ENCODE data around the gene OR52K1.

Gene OR52K1

GRCh38 chr11:4460151-4460550 lies 22.3 kb upstream of the OR52K1 start:
- TF ChIP-seq EZH2phosphoT487 (IDR thresholded peaks at IDR 0.05; ENCODE audit: borderline replicate concordance): no peak
- TF ChIP-seq, protein P1, sequence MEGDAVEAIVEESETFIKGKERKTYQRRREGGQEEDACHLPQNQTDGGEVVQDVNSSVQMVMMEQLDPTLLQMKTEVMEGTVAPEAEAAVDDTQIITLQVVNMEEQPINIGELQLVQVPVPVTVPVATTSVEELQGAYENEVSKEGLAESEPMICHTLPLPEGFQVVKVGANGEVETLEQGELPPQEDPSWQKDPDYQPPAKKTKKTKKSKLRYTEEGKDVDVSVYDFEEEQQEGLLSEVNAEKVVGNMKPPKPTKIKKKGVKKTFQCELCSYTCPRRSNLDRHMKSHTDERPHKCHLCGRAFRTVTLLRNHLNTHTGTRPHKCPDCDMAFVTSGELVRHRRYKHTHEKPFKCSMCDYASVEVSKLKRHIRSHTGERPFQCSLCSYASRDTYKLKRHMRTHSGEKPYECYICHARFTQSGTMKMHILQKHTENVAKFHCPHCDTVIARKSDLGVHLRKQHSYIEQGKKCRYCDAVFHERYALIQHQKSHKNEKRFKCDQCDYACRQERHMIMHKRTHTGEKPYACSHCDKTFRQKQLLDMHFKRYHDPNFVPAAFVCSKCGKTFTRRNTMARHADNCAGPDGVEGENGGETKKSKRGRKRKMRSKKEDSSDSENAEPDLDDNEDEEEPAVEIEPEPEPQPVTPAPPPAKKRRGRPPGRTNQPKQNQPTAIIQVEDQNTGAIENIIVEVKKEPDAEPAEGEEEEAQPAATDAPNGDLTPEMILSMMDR (conservative IDR thresholded peaks at IDR 0.05; ENCODE audit: low read length): no peak
- peaks cover 3% of the 10 kb centered on the region for H3K4me1 ChIP-seq (ENCODE audit: insufficient read depth, low read length, poor library complexity, severe bottlenecking)
- H3F3A ChIP-seq (ENCODE audit: low read depth): no peaks in the 10 kb centered on the region
- peaks cover 63% of the 10 kb centered on the region for H3K27me3 ChIP-seq (ENCODE audit: insufficient read depth, low read length, poor library complexity, severe bottlenecking)
- H3K4me2 ChIP-seq (ENCODE audit: low read depth, low read length, poor library complexity, severe bottlenecking): no peak overlapping the region
- H3K4me3 ChIP-seq (ENCODE audit: low read length, poor library complexity, severe bottlenecking): no peak overlapping the region
- H3K79me2 ChIP-seq (ENCODE audit: insufficient read depth, low read length): no peaks in the 10 kb centered on the region
- no peaks in the 10 kb centered on the region for H3K9me3 ChIP-seq (ENCODE audit: insufficient read depth, low read depth, low read length)
- no peaks in the 10 kb centered on the region for H4K20me1 ChIP-seq (ENCODE audit: insufficient read depth, low read length, poor library complexity, severe bottlenecking)
- no peak overlapping the region for H2AFZ ChIP-seq (ENCODE audit: low read length)
- H3K9me2 ChIP-seq (replicated peaks; ENCODE audit: low read depth, low read length): no peaks in the 10 kb centered on the region
- no peak overlapping the region for H3K9ac ChIP-seq (ENCODE audit: low read depth, low read length, poor library complexity, severe bottlenecking)
- no peaks in the 10 kb centered on the region for H3K36me3 ChIP-seq (ENCODE audit: insufficient read depth, low read length)

DNA sequence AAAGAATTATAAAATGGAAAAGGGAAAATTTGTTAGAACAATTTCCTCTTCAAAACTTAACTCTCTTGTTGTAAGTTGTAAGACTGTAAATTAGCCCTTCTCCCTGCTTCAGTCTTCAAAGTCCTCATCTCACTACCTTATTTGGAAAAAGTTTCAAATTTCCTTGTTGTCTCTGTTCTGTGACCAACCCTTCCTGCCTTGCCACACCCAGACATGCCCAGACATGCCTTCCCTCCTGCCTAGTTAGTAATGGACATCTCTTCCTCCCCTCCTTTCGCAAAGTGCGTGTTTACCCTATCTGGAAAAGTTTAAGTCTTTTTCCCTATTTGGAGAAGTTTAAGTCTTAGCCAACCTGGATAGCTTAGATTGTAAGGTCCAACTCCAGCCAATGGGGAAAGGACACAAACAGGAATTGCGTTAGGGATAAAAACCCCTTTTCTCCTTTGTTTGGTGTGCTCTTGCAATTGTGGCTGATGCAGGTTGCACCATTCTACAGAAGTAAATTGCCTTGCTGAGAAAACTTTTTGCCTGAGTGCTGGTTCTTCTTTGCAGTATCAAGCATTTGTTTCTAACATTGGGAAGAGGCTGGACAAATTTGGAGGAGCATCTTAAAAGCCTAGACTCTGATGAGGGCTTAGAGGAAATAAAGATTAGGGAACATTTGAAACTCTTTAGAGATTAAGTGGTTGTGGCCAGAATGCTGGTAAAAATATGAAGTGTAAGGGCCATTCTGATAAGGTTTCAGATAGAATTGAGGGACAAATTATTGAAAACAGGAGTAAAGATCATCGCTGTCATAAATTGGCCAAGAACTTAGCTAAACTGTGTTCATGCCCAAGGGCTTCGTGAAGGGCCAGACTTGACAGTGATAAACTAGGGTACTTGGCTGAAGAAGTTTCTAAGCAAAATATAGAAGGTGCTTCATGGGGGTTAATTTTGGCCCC lies 18.0 kb upstream of the OR52K1 start:
- H3K9me3 ChIP-seq (ENCODE audit: insufficient read depth, low read depth, low read length): no peaks in the 10 kb centered on the region
- H3K79me2 ChIP-seq (ENCODE audit: insufficient read depth, low read length): no peaks in the 10 kb centered on the region
- no peaks in the 10 kb centered on the region for H3K36me3 ChIP-seq (ENCODE audit: insufficient read depth, low read length)
- H3K4me1 ChIP-seq (ENCODE audit: insufficient read depth, low read length, poor library complexity, severe bottlenecking): no peaks in the 10 kb centered on the region
- H3K9ac ChIP-seq (ENCODE audit: low read depth, low read length, poor library complexity, severe bottlenecking): no peak overlapping the region
- no peak overlapping the region for H3K4me2 ChIP-seq (ENCODE audit: low read depth, low read length, poor library complexity, severe bottlenecking)
- H3K27me3 ChIP-seq (ENCODE audit: insufficient read depth, low read length, poor library complexity, severe bottlenecking): peaks cover 25% of the 10 kb centered on the region
- H4K20me1 ChIP-seq (ENCODE audit: insufficient read depth, low read length, poor library complexity, severe bottlenecking): no peaks in the 10 kb centered on the region
- H3F3A ChIP-seq (ENCODE audit: low read depth): no peaks in the 10 kb centered on the region
- H3K4me3 ChIP-seq (ENCODE audit: low read length, poor library complexity, severe bottlenecking): no peak overlapping the region
- H2AFZ ChIP-seq (ENCODE audit: low read length): no peak overlapping the region
- H3K9me2 ChIP-seq (replicated peaks; ENCODE audit: low read depth, low read length): no peaks in the 10 kb centered on the region
- no peak for TF ChIP-seq EZH2phosphoT487 (IDR thresholded peaks at IDR 0.05; ENCODE audit: borderline replicate concordance)
- TF ChIP-seq, protein P1 (conservative IDR thresholded peaks at IDR 0.05; ENCODE audit: low read length): no peak

DNA sequence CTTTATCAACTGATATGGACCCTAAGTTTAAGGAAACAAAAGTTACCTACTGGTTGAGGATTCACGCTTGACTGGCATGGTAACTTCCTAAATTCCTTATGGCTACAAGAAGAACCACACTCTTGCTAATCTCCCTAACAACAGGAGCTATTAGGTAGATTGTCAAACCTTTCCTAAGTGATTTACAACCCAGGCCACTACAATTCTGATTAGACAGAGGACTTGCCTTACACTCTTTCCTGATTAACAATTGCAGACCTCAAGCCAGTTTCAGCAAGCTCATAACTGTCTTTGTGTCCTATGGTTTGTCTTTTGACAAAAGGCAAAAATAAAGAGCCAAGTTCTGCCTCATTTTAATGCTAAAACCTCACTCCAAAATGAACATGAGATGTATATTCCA lies 17.0 kb upstream of the OR52K1 start:
- Histone ChIP-seq H3K4me1 (ENCODE audit: insufficient read depth, low read length, poor library complexity, severe bottlenecking) (no peaks in the 10 kb centered on the region), H3F3A (ENCODE audit: low read depth) (no peaks in the 10 kb centered on the region), H3K36me3 (ENCODE audit: insufficient read depth, low read length) (no peaks in the 10 kb centered on the region), H3K79me2 (ENCODE audit: insufficient read depth, low read length) (no peaks in the 10 kb centered on the region), H2AFZ (ENCODE audit: low read length) (no peak overlapping the region), H3K4me3 (ENCODE audit: low read length, poor library complexity, severe bottlenecking) (no peak overlapping the region), H4K20me1 (ENCODE audit: insufficient read depth, low read length, poor library complexity, severe bottlenecking) (no peaks in the 10 kb centered on the region), H3K9me2 (replicated peaks; ENCODE audit: low read depth, low read length) (no peaks in the 10 kb centered on the region), H3K9ac (ENCODE audit: low read depth, low read length, poor library complexity, severe bottlenecking) (no peak overlapping the region), H3K9me3 (ENCODE audit: insufficient read depth, low read depth, low read length) (no peaks in the 10 kb centered on the region), H3K27me3 (ENCODE audit: insufficient read depth, low read length, poor library complexity, severe bottlenecking) (peaks cover 24% of the 10 kb centered on the region), H3K4me2 (ENCODE audit: low read depth, low read length, poor library complexity, severe bottlenecking) (no peak overlapping the region)
- TF ChIP-seq, protein P1 (conservative IDR thresholded peaks at IDR 0.05; ENCODE audit: low read length): no peak
- no peak for TF ChIP-seq EZH2phosphoT487 (IDR thresholded peaks at IDR 0.05; ENCODE audit: borderline replicate concordance)

Measured in Loucy (cell line).